IPS DF 4.7 (cell line): ENCODE data around the gene MSLN.

ENCODE experiments used
- DNase-seq: peaks from one replicate; pipeline ENCODE4 v3.0.0-alpha.2; 2013; ENCODE audit warnings: low spot score; ENCODE audit errors: extremely low read depth

The MSLN gene

DNA sequence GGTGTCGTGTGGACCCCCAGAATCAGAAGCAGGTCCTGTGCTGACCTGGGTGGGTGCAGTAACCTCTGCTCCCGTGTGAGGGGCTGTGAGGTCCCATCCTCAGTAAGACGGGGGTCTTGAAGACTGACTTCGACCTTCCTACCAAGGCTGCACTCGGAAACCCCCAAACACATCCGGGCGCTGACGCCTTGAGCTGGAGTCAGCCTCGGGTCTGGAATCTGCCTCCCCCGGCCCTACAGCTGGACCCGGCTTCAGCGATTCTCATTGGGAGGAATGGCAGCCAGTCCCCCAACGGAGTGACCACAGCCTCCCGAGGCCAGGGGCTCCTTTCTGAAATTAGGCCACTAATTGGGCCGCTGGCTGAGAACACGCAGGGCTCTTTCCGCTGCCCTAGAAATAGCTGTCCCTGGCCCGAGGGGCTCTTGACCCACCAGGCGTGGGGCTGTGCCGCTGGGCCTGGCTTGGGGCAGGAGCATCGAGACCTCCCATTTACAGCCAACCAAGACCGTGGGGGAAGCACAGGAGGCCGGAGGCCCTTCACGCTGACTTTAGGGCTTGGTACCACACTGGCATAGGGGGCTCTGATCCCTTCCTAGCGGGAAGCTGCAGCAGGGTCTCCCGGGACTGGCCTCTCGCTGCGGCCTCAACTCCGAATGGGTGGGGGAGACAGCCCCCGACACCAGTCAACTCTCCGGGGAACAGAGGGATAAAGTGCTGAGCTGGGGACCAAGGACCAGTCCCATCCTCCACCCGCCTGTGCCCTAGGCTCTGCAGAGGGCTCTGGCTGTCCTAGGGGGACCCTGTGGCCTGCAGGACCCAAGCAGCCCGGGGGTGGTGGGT lies 42.6 kb downstream of the MSLN start:
- DNase-seq: no peak

DNA sequence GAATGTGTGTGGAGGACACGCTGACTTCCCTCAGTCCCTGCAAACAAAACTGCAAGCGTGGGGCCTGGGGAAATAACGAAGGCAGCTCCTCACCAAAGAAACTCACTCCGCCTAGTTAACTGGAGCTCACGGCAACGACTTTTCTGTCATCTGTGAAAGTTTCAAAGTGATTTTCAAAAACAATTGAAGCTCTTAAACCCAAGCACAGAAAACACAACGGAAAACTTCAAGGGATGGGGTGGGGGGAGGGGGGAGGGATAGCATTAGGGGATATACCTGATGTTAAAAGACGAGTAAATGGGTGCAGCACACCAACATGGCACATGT lies 43.2 kb downstream of the MSLN start:
- no peak for DNase-seq

DNA sequence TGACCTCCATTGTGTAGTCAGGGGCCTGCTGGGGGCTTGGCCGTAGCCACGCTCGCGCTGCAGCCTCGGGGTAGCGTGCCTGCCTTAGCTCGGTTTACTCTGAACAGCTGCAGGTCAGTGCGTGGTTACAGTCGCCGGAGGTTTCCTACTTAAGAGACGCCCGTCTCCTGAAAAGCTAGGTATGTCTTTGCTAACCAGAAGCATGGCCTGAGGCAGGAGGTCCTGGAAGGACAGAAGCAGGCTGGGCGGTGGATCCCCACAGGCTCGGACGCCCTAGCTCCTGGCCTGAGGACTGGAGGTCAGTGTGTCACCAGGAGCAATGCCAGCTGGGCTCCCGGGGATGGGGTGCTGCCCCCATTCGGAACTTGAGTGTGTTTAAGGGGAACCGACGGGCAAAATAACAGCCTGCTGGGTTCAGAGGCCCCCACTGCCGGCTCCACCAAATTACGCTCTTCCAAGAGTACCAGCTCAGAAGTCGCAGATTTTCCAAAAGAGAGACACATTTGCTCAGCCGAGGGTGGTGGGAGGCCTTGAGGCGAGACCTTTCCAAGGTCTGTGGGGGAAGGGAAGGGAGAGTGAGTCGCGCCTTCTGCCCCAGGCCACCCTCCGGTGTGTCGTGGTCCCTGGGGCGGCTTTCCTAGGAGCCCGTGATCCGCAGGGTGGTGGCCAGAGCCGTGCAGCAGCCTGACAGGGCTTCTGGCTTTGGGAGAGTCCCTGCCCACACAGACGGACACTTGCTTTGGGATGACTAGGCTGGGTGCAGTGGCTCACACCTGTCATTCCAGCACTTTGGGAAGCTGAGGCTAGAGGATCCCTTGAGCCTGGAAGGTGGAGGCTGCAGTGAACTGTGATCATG lies 43.9 kb downstream of the MSLN start:
- DNase-seq: no peak

DNA sequence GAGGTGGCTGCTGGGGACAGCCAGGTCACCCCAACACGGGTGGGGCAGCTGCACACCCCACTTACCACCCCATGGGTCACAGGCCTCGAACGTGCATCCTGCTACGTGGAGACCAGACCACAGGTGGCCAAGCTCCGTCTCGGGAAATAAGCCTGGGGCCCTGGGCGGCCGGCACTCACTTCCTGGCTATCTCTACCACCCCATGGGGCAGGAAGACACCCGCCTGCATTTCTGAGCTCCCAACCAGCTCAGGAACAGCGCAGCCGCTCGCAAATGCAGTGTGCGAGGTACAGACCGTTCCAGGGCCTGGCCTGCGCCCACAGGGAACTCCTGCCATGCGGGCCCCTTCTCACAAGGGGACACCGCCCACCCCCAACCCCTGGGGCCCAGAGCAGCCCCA lies 44.9 kb downstream of the MSLN start:
- DNase-seq: no peak

DNA sequence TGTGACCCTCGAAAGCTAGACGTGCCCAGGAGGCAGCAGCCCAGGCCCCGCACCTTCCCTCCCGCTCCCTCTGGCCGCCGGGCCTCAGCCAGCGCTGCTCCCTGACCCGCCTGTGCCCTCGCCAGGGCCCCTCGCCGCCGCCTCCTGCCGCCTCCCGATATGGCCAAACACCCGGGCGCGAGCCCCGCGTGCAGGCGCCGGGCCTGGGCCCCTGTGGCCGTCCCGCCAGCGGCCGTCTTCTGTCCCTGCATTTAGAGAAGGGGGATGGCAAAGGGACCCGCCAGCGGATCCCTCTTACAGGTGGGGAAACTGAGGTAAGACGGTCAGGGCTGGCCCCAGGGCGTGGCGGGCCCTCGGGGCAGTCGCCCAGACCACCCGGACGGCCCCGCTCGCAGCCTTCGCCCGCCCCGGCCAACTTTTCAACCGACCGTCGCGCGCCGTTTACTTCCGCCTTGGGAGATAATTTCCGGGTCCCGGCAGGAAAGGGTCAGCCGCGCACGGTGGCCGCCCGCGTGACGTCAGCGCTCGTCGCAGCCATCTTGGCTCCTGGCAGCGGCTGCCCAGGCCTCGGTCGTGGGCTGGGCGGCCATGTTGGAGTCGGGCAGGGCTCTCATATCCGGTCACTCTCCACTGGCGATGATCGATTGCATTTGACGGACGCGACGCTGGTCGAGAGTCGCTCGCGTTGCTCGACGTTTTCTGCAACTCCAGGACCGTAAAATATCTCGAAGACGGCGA lies 47.0 kb downstream of the MSLN start:
- no peak for DNase-seq

DNA sequence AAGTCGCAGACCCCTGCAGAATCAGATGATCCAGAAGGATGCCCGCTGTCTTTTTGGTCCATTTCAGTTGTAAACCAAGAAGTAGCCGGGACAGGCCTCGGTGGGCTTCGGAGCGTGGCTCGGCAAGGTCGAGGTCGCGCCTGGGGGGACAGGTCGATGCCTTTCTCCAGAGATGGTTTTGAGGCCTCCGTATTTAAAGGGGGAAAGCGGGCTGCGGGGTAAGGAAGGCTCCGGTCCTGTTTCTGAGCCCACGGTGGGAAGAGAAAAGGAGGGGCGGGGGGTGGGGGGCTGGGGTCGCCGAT lies 47.5 kb downstream of the MSLN start:
- DNase-seq: no peak

DNA sequence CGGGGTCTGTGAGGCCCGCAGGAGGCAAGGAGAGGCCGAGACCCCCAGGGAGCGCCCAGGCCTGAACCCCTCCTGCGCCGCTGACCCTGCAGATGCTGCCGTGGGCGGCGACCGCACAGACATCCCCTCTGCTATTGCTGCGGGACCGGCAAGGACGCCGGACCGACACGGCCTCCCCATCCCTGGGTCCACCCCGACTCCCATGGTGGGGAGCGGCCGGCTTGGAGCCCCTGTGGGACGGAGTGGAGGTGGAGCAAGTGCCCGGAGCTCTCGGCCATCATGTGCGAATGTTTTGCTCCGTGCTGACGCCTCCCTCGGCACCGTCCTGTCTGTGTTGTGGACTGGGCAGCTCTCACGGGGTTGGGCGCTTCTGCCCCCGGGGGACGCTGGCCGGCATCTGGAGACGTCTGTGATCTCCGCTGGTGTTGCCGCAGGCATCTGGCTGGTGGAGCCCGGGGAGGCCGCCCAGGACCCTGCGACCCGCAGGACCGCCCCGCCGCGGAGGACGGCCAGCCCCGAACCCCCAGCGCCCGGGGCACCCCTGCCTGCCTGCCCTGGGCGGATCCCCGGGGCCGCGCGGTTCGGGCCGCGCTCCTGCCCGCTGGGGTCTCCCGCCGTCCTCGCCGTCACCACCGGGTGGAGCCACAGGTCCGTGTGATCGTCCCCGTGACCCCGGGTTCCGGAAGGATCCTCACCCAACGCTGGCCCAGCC lies 52.8 kb downstream of the MSLN start:
- peak; percentile 19 for DNase-seq

DNA sequence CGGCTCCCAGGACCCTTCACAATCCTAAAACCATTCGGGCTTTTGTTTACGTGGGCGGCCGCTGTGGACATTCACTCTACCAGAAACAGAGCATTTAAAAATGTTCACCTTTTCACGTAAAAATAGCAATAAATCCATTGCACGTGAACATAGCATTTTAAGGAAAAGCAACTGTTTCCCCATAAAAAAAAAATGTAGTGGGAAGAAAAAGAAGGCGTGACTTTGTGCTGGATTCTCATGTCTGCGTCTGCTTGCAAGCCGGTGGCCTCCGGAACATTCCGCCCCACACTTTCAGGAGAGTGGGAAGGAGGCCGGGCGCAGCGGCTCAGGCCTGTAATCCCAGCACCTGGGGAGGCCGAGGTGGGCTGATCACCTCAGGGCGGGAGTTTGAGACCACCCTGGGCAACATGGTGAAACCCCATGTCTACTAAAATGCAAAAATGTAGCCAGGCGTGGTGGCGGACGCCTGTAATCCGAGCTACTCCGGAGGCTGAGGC lies 53.4 kb downstream of the MSLN start:
- DNase-seq: no peak

DNA sequence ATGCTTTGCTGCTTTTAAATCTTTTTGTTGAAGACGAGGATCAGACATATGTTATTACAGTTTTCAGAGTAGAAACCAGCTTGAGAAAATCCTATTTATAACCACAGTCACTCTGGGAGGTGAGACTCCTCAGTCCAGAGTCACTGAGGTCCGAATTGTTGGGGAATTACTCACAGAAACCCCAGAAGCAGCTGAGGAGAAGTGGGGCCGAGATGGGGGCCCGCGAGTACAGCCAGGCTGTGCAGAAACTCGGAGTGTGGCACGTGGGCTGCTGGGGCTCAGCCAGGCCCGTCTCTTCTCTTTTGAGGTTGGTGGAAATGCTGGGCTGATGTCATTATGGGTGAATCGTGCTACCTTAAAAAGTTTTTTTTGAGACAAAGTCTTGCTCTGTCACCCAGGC lies 54.4 kb downstream of the MSLN start:
- no peak for DNase-seq

DNA sequence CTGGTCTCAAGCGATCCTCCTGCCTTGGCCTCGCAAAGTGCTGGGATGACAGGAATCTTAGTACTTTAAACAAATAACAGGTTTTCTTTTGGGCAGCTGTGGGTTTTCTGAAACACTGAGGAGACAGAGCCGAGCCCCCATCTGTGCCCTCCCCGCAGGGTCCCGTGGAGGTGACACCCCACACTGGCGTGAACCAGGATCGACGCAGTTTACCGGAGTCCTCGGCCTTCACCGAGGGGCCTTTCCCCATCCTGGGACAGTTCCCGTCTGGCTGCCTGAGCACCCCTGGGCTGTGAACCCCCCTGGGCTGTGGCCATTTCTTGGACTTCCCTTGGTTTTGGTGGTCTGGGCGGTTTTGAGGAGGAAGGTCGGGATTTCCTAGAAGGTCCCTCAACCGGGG lies 55.3 kb downstream of the MSLN start:
- no peak for DNase-seq

DNA sequence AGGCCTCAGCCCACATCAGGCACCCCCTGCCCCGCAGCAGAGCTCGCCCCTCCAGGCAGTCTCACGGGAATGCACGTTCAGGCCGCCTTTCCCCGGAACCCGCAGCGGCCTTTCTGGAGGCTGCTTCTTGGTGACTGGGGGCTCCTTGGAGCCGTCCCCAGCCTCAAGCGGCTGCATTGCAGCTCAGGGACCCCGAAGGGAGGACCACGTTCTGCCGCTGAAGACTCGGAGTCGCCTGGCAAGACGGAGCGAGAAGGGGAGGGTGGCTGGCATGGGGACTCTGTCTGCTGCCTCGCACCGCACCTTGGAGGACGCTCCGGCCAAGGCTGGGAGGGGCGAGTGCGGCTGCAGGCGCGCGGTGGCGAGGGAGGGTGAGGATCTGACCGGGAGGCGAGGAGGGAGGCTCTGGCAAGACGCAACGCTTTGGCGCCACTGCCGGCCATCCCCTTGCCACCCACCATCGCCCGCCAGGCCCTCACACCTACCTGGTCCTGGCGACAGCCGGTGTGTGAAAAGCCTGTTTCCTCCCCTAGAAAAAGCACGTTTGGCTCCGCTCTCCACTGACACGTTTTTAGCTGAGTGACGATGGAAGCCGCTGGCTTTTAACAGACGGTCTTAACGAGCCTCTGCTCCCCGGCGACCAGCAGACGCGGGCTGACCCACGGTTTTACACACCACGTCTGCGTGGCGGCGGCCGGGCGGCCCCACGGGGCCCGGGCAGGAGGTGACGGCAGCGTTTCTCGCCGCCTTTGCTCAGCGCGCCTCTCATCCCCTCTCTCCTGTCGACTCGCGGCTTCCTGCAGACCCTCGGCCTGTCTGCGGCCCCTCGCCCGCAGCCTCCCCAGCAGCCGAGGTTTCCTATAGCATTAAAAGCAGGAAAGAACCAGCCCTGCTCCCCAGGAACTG lies 56.7 kb downstream of the MSLN start:
- DNase-seq: no peak

DNA sequence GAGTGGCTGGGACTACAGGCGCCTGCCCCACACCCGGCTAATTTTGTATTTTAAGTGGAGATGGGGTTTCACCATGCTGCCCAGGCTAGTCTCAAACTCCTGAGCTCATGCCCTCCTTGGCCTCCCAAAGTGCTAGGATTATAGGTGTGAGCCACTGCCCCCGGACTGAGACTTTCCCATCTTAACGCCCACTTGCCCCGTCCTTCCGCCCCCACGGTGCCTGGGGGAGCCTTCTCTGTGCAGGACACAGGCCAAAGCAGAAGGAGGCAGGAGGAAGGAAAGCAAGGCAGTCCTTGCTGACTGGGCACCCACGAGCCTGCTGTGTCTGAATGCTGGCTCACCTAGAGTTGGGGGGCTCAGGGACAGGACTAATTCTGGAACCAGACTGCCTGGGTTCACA lies 57.6 kb downstream of the MSLN start:
- no peak for DNase-seq
